ENCODE measurements around the gene ANKZF1.

GRCh38 chr2:219252570-219252899 lies 22.9 kb downstream of the ANKZF1 start:
- TF ChIP-seq CTCF (IDR thresholded peaks at IDR 0.05 in 4 of 5, conservative IDR thresholded peaks at IDR 0.05 in 1 of 5) (no peak), POLR2A (IDR thresholded peaks at IDR 0.05) (no peak)
